ENCODE results near the gene CD96.

- TF ChIP-seq, protein P1, sequence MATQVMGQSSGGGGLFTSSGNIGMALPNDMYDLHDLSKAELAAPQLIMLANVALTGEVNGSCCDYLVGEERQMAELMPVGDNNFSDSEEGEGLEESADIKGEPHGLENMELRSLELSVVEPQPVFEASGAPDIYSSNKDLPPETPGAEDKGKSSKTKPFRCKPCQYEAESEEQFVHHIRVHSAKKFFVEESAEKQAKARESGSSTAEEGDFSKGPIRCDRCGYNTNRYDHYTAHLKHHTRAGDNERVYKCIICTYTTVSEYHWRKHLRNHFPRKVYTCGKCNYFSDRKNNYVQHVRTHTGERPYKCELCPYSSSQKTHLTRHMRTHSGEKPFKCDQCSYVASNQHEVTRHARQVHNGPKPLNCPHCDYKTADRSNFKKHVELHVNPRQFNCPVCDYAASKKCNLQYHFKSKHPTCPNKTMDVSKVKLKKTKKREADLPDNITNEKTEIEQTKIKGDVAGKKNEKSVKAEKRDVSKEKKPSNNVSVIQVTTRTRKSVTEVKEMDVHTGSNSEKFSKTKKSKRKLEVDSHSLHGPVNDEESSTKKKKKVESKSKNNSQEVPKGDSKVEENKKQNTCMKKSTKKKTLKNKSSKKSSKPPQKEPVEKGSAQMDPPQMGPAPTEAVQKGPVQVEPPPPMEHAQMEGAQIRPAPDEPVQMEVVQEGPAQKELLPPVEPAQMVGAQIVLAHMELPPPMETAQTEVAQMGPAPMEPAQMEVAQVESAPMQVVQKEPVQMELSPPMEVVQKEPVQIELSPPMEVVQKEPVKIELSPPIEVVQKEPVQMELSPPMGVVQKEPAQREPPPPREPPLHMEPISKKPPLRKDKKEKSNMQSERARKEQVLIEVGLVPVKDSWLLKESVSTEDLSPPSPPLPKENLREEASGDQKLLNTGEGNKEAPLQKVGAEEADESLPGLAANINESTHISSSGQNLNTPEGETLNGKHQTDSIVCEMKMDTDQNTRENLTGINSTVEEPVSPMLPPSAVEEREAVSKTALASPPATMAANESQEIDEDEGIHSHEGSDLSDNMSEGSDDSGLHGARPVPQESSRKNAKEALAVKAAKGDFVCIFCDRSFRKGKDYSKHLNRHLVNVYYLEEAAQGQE (IDR thresholded peaks at IDR 0.05; ENCODE audit: insufficient replicate concordance, low read depth) = no peak
- TF ChIP-seq, protein P2, sequence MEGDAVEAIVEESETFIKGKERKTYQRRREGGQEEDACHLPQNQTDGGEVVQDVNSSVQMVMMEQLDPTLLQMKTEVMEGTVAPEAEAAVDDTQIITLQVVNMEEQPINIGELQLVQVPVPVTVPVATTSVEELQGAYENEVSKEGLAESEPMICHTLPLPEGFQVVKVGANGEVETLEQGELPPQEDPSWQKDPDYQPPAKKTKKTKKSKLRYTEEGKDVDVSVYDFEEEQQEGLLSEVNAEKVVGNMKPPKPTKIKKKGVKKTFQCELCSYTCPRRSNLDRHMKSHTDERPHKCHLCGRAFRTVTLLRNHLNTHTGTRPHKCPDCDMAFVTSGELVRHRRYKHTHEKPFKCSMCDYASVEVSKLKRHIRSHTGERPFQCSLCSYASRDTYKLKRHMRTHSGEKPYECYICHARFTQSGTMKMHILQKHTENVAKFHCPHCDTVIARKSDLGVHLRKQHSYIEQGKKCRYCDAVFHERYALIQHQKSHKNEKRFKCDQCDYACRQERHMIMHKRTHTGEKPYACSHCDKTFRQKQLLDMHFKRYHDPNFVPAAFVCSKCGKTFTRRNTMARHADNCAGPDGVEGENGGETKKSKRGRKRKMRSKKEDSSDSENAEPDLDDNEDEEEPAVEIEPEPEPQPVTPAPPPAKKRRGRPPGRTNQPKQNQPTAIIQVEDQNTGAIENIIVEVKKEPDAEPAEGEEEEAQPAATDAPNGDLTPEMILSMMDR (IDR thresholded peaks at IDR 0.05; ENCODE audit: insufficient read depth, low read length) = no peak
- TF ChIP-seq POLR2AphosphoS5 (IDR thresholded peaks at IDR 0.05; ENCODE audit: low read depth) (no peak), GABPA (IDR thresholded peaks at IDR 0.05; ENCODE audit: low read depth) (no peak), SPI1 (IDR thresholded peaks at IDR 0.05; ENCODE audit: borderline replicate concordance, low read depth) (peak; percentile 41; the same call in 1 of the 2 replicates)
Observed at GRCh38 chr3:111615880-111616279, 73.9 kb downstream of the CD96 start.

All from HL-60 (cell line).